ENCODE measurements around the gene KRT78. TPM values are rescaled to one million over a fixed set of nuclear protein-coding genes. Genes with fewer than 3 reads are reported as not detected.

KRT78 gene
- total and polyA plus RNA-seq, 2 donors (not counting 1 experiment from before 2014, with no cell fraction given) = not detected

- Histone ChIP-seq H4K20me1 (ENCODE audit: control insufficient read depth, insufficient read depth, low read length, poor library complexity, severe bottlenecking) (no peaks in the 10 kb centered on the region), H2AFZ (ENCODE audit: insufficient read depth, low read depth, low read length, poor library complexity, severe bottlenecking) (no peak overlapping the region), H3K9me3 (ENCODE audit: control extremely low read depth in 1 of 3, control insufficient read depth in 2 of 3, insufficient read depth in 1 of 3, low read length in 2 of 3) (peaks cover 0 to 5% (median 0%) of the 10 kb centered on the region in 3 donors), H3K4me3 (ENCODE audit: control extremely low read depth in 1 of 5, extremely low read depth in 1 of 5, insufficient read depth in 1 of 5, low read depth in 2 of 5, low read length in 4 of 5) (no peak overlapping the region), H3K79me2 (ENCODE audit: control insufficient read depth, insufficient read depth, low read length) (no peaks in the 10 kb centered on the region), H3K36me3 (replicated peaks in 1 of 2; ENCODE audit: control extremely low read depth in 1 of 2, control insufficient read depth in 1 of 2, extremely low read depth in 1 of 2, insufficient read depth in 2 of 2, low read length in 1 of 2) (no peaks in the 10 kb centered on the region), H3K9ac (ENCODE audit: low read length) (no peak overlapping the region), H3K27me3 (replicated peaks in 1 of 4; ENCODE audit: control extremely low read depth in 1 of 4, control insufficient read depth in 3 of 4, insufficient read depth in 4 of 4, low read length in 3 of 4) (peaks cover 0 to 13% (median 5%) of the 10 kb centered on the region in 4 experiments), H3K4me2 (replicated peaks; ENCODE audit: low read depth, low read length, poor library complexity, severe bottlenecking) (no peak overlapping the region), H3K27ac (ENCODE audit: low read length in 2 of 2) (no peak overlapping the region), H3K4me1 (ENCODE audit: control insufficient read depth in 2 of 2, insufficient read depth in 2 of 2, low read length in 2 of 2) (no peaks in the 10 kb centered on the region)
- ATAC-seq (ENCODE audit: low read depth) = no peak
- ChIA-PET POLR2A (no interaction called here), CTCF (no interaction called here)
- no peak for DNase-seq
- intact Hi-C loops (cut with micrococcal nuclease) = no loop called here
- no peak for TF ChIP-seq EZH2 (IDR thresholded peaks at IDR 0.05; ENCODE audit: borderline replicate concordance, insufficient read depth, low read depth, low read length, poor library complexity, severe bottlenecking)
- TF ChIP-seq CTCF (IDR thresholded peaks at IDR 0.05) = no peak
- no peak overlapping the region for H3K27ac Mint-ChIP-seq
- no peaks in the 10 kb centered on the region for H3K4me1 Mint-ChIP-seq
- 28% methylated on average over 50 of the region's 50 CpGs for WGBS (ENCODE audit: insufficient coverage)
- no peak overlapping the region for H3K4me3 Mint-ChIP-seq
- H3K9me3 Mint-ChIP-seq (ENCODE audit: insufficient read depth) = peaks cover 2% of the 10 kb centered on the region
- H3K27me3 Mint-ChIP-seq = peaks cover 44% of the 10 kb centered on the region
These were observed 59.0 kb downstream of the KRT78 start for GRCh38 chr12:52789637-52790426.

- Mint-ChIP-seq H3K9me3 (ENCODE audit: insufficient read depth) (peaks cover 2% of the 10 kb centered on the region), H3K27me3 (peaks cover 44% of the 10 kb centered on the region), H3K4me3 (no peak overlapping the region), H3K4me1 (no peaks in the 10 kb centered on the region), H3K27ac (no peak overlapping the region)
- TF ChIP-seq CTCF (IDR thresholded peaks at IDR 0.05) (no peak), EZH2 (IDR thresholded peaks at IDR 0.05; ENCODE audit: borderline replicate concordance, insufficient read depth, low read depth, low read length, poor library complexity, severe bottlenecking) (no peak)
- Histone ChIP-seq H3K9ac (ENCODE audit: low read length) (no peak overlapping the region), H3K9me3 (ENCODE audit: control extremely low read depth in 1 of 3, control insufficient read depth in 2 of 3, insufficient read depth in 1 of 3, low read length in 2 of 3) (peaks cover 0 to 5% (median 0%) of the 10 kb centered on the region in 3 donors), H3K27ac (ENCODE audit: low read length in 2 of 2) (no peak overlapping the region), H4K20me1 (ENCODE audit: control insufficient read depth, insufficient read depth, low read length, poor library complexity, severe bottlenecking) (no peaks in the 10 kb centered on the region), H2AFZ (ENCODE audit: insufficient read depth, low read depth, low read length, poor library complexity, severe bottlenecking) (no peak overlapping the region), H3K4me1 (ENCODE audit: control insufficient read depth in 2 of 2, insufficient read depth in 2 of 2, low read length in 2 of 2) (no peaks in the 10 kb centered on the region), H3K36me3 (replicated peaks in 1 of 2; ENCODE audit: control extremely low read depth in 1 of 2, control insufficient read depth in 1 of 2, extremely low read depth in 1 of 2, insufficient read depth in 2 of 2, low read length in 1 of 2) (no peaks in the 10 kb centered on the region), H3K4me3 (ENCODE audit: control extremely low read depth in 1 of 5, extremely low read depth in 1 of 5, insufficient read depth in 1 of 5, low read depth in 2 of 5, low read length in 4 of 5) (no peak overlapping the region), H3K4me2 (replicated peaks; ENCODE audit: low read depth, low read length, poor library complexity, severe bottlenecking) (no peak overlapping the region), H3K79me2 (ENCODE audit: control insufficient read depth, insufficient read depth, low read length) (no peaks in the 10 kb centered on the region), H3K27me3 (replicated peaks in 1 of 4; ENCODE audit: control extremely low read depth in 1 of 4, control insufficient read depth in 3 of 4, insufficient read depth in 4 of 4, low read length in 3 of 4) (peaks cover 0 to 13% (median 5%) of the 10 kb centered on the region in 4 experiments)
- whole genome bisulfite sequencing (ENCODE audit: insufficient coverage) = 100% methylated on average over 4 of the region's 11 CpGs
- intact Hi-C loops (cut with micrococcal nuclease) = no loop called here
- ATAC-seq (ENCODE audit: low read depth) (no peak), DNase-seq (no peak)
- ChIA-PET POLR2A (no interaction called here), CTCF (no interaction called here)
These were observed 59.7 kb downstream of the KRT78 start for GRCh38 chr12:52788876-52789636.
